ENCODE data around the gene LILRA1.

- no peak for TF ChIP-seq CTCF (IDR thresholded peaks at IDR 0.05; ENCODE audit: insufficient read depth, low read length, poor library complexity, severe bottlenecking)
- TF ChIP-seq EZH2phosphoT487 (conservative IDR thresholded peaks at IDR 0.05; ENCODE audit: low read length), result no peak
Observed at GRCh38 chr19:54572696-54573311, 20.6 kb upstream of the LILRA1 start.
